NCI-H1092 treated with DMSO at 0.1 percent for 48 hours (cell line): ENCODE data around the gene TPCN2.

Source experiments
- DNase-seq: peaks from one replicate; lab custom pipeline; 2025; lab: John Stamatoyannopoulos, UW

The TPCN2 gene

DNA sequence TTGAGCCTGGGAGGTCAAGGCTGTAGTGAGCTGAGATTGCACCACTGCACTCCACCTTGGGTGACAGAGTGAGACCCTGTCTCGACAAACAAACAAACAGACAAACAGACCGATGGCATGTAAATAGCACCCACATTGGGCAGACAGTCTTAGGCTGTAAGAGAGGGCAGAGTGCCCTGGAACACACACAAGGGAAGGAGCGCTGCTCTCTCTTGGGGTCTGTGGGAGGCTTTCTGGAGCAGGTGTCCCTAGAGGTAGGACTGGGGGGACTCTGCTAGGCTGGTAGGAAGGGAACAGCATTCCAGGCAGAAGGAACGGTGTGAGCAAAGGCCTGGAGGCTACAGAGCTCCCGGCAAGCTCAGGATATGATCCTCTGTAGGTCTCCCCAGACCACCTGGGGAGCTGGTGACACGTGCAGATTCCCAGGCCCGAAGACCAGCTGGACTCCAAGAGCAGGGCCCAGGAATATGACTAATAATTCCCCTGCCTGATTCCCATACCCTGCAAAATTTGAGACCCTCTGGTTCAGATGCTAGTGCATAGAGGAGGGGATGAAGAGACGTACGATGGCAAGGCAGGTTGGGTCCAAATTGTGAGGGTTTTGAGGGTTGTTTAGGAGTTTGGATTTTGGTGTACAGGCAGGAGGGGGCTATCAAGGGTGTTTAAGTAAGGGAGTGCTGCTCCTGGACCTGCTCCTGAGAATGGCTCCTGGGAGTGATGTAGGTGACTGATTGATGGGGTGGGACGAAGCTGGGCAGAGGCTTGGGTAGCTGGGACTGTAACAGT is 118.6 kb downstream of the TPCN2 start:
- no peak for DNase-seq

DNA sequence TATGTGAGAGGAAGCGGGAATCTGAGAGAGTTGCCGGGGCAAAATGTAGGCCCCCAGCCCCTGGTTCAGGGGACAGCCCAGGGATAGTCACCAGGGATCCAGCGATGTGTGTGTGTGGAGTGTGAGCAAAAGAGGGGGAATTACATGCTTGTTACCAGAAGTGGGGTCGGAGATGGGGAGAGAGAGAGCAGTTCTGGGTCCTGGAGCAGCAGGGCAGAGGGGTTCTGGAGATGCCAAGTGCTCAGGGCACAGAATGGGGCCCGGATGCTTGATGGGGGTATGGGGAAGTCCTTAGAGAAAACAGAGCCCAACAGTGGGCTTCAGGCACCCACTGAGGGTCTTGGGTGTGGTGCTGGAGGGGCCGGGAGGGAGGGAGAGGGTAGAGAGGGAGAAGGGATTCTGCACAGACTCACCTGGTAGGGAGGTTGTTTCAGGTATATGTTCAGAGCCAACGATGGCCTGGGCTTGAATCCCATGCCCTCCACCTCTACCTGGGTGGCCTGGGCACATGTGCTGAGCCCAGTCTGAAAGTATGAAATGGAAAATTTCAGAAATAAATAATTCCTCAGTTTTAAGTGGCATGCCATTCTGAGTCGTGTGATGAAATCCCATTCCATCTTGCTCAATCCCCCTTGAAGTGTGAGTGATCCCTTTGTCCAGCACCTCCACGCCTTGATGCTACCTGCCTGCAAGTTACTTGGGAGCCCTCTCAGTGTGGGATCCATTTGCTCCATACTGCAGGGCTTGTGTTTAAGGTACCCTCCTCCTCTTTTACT is 119.4 kb downstream of the TPCN2 start:
- no peak for DNase-seq

DNA sequence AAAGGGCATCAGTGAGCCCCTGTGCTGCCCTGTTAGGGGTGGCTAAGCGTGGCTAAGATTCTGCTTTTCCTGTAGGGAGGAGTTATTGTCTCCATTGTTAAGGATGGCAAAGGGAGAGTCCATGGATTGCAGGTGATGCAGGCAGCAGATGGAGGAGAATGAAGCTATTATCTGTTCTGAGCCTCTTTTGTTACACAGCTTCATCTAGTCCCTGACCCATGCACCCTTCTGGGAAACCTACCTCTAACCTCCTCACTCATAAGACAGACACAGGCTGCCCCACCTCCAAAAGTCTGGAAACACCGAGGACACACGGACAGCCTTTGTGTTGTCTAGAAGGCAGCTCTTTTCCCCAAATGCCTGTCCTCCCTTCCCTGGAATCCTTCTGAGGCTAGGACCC is 120.7 kb downstream of the TPCN2 start:
- DNase-seq: no peak

DNA sequence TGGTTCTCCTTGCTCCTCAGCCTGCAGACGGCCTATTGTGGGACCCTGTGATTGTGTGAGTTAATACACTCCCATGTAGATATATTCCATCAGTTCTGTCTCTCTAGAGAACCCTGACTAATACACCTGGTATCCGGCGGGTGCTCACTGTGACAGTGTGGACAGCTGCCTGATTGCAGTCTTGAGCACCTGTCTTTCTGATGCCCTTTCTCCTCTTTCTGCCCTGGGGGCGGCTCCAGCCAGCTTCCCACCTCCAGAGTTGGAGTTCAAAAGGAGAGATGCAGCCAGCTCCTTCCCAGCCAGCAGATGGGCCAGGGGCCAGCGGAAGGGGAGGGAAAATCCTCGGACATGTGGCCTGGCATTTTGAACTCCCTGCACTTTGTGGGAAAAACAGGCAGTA is 122.0 kb downstream of the TPCN2 start:
- peak; percentile 9 for DNase-seq

DNA sequence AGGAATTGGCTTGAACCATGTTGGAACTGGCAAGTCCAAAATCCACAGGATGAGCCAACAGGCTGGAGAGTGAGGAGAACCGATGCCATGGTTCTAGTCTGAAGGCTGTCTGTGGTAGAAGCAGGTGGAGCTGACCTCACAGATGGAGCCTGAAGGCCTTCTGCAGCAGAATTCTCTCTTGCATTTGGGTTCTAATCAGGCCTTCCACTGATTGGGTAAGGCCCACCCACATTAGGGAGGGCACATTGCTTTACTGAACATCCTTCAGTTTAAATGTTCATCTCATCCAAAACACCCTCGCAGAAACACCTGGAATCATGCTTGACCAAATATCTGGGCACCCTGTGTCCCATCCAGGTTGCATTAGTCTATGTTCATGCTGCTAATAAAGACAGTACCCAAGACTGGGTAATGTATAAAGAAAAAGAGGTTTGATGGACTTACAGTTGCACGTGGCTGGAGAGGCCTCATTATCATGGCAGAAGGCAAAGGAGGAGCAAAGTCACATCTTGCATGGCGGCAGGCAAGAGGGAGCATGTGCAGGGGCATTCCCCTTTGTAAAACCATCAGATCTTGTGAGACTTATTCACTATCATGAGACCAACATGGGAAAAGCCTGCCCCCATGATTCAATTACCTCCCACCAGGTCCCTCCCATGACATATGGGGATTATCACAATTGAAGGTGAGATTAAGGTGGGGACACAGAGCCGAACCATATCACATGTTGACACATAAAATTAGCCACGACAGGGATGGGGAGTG is 122.9 kb downstream of the TPCN2 start:
- no peak for DNase-seq

- no peak for DNase-seq
These were observed 123.9 kb downstream of the TPCN2 start for GRCh38 chr11:69172674-69173073.

DNA sequence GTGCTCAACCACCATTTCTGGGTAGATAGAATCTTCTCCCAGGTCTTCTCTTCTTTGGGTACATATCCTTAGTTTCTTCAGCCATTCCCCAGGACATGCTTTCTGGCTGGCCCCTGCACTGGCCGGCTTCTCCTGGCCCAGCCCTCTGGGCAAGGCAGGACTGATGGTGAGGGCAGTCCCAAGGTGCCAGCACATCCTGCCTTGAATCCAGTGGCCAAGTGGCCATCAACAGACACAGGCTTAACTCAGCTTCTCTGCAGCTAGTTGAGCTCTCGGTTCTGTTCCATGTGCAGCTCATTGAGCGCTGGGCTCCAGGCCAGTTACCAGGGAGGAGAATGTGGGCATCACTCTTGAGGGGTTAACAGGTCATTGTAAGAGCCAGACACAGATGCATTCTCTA is 124.6 kb downstream of the TPCN2 start:
- no peak for DNase-seq

DNA sequence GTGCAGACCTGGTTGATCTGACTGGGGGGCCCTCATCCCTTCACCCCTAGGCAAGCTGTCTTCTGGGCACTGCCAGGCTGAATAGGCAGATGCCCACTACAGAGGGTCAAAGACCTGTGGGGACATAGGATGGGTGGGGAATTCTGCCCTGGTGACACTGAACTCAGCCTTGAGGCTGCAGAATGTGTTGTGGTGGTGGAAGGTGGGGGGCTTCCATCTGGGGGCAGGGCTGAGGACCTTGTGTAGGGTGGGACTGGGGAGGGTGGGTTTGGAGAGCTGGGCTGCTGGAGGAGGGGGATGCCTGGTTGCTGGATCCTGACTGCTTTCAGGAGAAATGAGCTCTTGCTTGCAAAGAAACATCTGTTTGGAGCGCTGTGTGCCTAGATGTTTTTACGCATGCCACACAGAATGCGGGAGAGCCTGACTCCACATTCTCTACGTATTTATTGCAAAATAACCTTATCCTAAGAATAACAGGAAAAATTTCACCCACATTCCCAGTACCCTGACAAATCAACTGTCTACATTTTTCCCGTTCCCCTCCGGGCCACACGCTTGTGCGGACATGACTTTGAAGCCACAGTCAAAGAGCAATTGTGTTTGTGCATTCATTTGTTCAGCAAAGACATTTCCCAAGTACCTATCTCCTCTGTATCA is 125.3 kb downstream of the TPCN2 start:
- no peak for DNase-seq

DNA sequence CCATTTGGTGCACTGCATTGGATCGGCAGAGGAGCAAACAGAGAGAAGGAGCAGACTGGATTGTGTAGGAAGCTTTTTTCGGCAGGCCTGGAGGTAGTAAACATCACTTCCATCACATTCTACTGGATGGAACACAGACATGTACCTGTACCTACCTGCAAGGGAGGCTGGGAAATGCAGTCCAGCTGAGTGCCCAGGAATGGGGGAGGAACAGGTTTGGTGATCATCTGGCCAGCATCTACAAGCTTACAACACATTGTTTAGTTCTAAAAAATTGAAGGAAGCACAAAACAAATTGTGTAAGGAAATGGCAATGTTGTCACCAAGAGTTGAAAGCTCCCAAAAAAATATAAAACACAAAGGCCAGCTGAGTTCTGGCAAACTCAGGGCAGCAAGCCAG is 126.1 kb downstream of the TPCN2 start:
- DNase-seq: no peak

- peak; percentile 93 for DNase-seq
These were observed 130.2 kb downstream of the TPCN2 start for GRCh38 chr11:69178819-69179482.

- no peak for DNase-seq
These were observed 131.5 kb downstream of the TPCN2 start for GRCh38 chr11:69180226-69180625.

DNA sequence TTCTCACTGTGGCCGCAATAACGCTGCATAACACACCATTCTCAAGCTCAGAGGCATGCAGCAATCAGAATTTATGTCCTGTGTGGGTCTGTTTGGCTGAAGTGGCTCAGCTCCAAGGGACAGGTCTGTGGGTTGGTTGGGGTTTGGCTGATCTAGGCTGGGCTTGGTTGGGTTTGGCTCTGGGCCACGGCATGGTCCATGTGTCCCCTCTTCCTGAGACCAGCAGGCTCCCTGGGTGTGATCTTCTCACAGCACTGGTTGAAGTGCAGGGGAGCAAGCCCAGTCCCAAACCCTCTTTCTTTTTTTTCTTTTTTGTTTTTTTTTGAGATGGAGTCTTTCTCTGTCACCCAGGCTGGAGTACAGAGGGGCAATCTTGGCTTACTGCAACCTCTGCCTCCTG is 132.0 kb downstream of the TPCN2 start:
- DNase-seq: no peak

DNA sequence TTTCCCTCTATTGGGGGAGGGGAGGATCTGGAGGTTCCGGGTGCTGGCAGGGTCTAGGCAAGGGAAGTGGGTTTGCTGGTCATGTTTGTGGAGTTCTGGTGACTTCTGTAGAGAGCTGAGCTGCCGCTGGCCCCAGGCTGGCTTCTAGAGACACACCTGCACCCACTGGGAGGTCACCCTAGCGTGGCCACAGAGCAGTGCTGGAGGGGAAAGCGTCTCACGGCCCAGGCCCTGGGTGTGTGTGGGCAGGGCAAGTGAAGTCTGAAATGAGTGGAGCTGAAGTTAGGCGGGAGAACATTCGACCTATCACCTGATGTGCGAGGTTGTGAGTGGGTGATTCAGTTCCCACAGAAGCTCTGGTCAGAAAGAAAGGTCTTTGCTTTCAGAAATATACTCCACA is 134.9 kb downstream of the TPCN2 start:
- no peak for DNase-seq
